HG02623 (cell line): ENCODE data around the gene KLRC3.
"Not testable (repeated sequence)": the region's sequence is repeated elsewhere in the genome, so short reads cannot be mapped to it uniquely, and the experiment has no call there.

Experiments used
- ATAC-seq: cut with Tn5 transposase; IDR thresholded peaks from one replicate; pipeline ENCODE4 v1.9.1; 2021; ENCODE audit warnings: moderate library complexity; ENCODE audit not compliant: unreplicated experiment

The KLRC3 gene

GRCh38 chr12:10420334-10420733, at the start of gene KLRC3:
Gene KLRC3, minus strand, starts transcription at chr12:10420595. Its CDS starts 45 bp downstream, at chr12:10420550.
- not testable (repeated sequence) for ATAC-seq

- no peak for ATAC-seq
These were observed 49.3 kb upstream of the KLRC3 start for GRCh38 chr12:10469701-10470100.

- no peak for ATAC-seq
These were observed 45.9 kb upstream of the KLRC3 start for GRCh38 chr12:10466311-10466710.

- ATAC-seq: no peak
These were observed 37.4 kb upstream of the KLRC3 start for GRCh38 chr12:10457760-10458159.

GRCh38 chr12:10456856-10457255, 36.5 kb upstream of the KLRC3 start:
- no peak for ATAC-seq

GRCh38 chr12:10455766-10456165, 35.4 kb upstream of the KLRC3 start:
- ATAC-seq: no peak

- ATAC-seq: no peak
These were observed 34.1 kb upstream of the KLRC3 start for GRCh38 chr12:10454531-10454930.

GRCh38 chr12:10453156-10453555, 32.8 kb upstream of the KLRC3 start, which contains the start of gene KLRC1:
Gene KLRC1, minus strand, starts transcription at chr12:10453377. Its CDS starts 2,221 bp downstream, at chr12:10451156.
- ATAC-seq: no peak

GRCh38 chr12:10448236-10448635, 27.8 kb upstream of the KLRC3 start:
- no peak for ATAC-seq

- ATAC-seq: not testable (repeated sequence)
These were observed 25.7 kb upstream of the KLRC3 start for GRCh38 chr12:10446052-10446451.

GRCh38 chr12:10441144-10441543, 20.7 kb upstream of the KLRC3 start:
- not testable (repeated sequence) for ATAC-seq

- not testable (repeated sequence) for ATAC-seq
These were observed 19.3 kb upstream of the KLRC3 start for GRCh38 chr12:10439608-10440274.

GRCh38 chr12:10437601-10438000, 17.2 kb upstream of the KLRC3 start:
- not testable (repeated sequence) for ATAC-seq

GRCh38 chr12:10435816-10436215, 15.4 kb upstream of the KLRC3 start, which contains the start of gene KLRC2:
Gene KLRC2, minus strand, starts transcription at chr12:10436010. Its CDS starts 24 bp downstream, at chr12:10435986.
- not testable (repeated sequence) for ATAC-seq

GRCh38 chr12:10430623-10431022, 10.2 kb upstream of the KLRC3 start:
- not testable (repeated sequence) for ATAC-seq

GRCh38 chr12:10425938-10426337, 5.5 kb upstream of the KLRC3 start:
- ATAC-seq: not testable (repeated sequence)

GRCh38 chr12:10424260-10424899, 4.0 kb upstream of the KLRC3 start:
- not testable (repeated sequence) for ATAC-seq

GRCh38 chr12:10422159-10422558, 1.8 kb upstream of the KLRC3 start:
- not testable (repeated sequence) for ATAC-seq

GRCh38 chr12:10409392-10409791, 11.0 kb downstream of the KLRC3 start, which contains the start of gene KLRC4:
Gene KLRC4, minus strand, starts transcription at chr12:10409757. Its CDS starts 182 bp downstream, at chr12:10409575.
- no peak for ATAC-seq

- no peak for ATAC-seq
These were observed 11.6 kb downstream of the KLRC3 start for GRCh38 chr12:10408842-10409241.

- ATAC-seq: no peak
These were observed 13.7 kb downstream of the KLRC3 start for GRCh38 chr12:10406725-10407124.

- ATAC-seq: no peak
These were observed 15.1 kb downstream of the KLRC3 start for GRCh38 chr12:10405294-10405693.
